GM06990 (cell line): ENCODE results near the gene RPTOR.
A peak's percentile ranks its signal among the peaks of the same experiment; 100 is the strongest.

Source experiments
- DNase-seq: peaks from one replicate; pipeline ENCODE4 v3.0.0-alpha.2; 2011; ENCODE audit not compliant: insufficient read length; ENCODE audit errors: extremely low read depth
- H3K27me3 ChIP-seq: replicated peaks from 2 replicates; pipeline ENCODE4 v1.6.0; 2011; ENCODE audit warnings: low read length; ENCODE audit not compliant: control insufficient read depth, insufficient read depth
- H3K36me3 ChIP-seq: 2 replicates; pipeline ENCODE4 v1.5.1; 2011; ENCODE audit warnings: low read length; ENCODE audit not compliant: control insufficient read depth, insufficient read depth
- H3K4me3 ChIP-seq: replicated peaks from 2 replicates; pipeline ENCODE4 v1.5.1; 2011; ENCODE audit warnings: low read depth, mild to moderate bottlenecking, control low read depth, low read length
- TF ChIP-seq, protein P1 (sequence below): IDR thresholded peaks from 2 replicates; pipeline ENCODE4 v1.5.1; 2011; ENCODE audit warnings: low read length, control low read depth, mild to moderate bottlenecking, inconsistent platforms; ENCODE audit not compliant: insufficient read depth, poor library complexity, severe bottlenecking

Gene RPTOR

DNA sequence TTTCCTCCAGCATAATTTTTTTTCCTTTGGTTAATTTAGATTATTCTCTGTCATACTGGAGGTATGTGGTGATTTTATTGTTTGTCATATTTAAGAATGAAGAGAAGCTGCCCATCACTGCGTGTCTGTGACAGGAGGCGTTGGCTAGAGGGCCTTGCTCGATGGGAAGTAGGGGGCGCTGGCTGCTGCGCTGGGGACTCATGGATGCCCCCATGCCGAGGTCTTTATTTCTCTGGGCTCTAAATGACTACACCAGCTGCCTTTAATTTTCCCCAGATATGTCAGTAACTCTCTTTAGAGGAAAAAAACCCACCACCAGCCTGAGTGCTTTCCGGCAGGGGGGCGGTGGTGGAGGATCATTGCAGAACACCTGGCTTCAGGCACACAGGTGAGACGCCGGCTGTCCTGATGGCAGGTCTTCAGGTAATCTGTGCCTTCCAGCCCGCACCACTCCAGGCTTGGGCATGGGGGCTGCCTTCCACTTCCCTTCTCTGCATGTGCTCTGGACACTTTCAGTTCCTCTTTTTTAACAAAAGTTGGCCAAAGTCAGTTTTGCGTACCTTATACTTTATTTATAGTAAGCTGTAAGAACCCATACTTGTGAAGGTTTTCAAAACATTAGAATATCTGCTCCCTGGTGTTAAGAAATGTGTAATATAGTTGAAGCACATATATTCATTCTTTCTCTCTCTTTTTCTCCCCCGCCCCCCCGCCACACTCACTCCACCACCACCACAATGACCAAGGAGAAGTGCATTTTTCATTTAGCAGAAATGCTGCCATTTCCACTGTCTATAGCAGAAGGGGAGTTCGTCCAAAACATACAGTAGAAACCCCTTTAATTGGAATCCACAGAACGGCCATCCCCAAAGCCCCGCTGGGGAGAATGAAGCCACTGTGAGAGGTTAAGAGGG is 192.7 kb downstream of the RPTOR start:
- peak; percentile 83 for DNase-seq

DNA sequence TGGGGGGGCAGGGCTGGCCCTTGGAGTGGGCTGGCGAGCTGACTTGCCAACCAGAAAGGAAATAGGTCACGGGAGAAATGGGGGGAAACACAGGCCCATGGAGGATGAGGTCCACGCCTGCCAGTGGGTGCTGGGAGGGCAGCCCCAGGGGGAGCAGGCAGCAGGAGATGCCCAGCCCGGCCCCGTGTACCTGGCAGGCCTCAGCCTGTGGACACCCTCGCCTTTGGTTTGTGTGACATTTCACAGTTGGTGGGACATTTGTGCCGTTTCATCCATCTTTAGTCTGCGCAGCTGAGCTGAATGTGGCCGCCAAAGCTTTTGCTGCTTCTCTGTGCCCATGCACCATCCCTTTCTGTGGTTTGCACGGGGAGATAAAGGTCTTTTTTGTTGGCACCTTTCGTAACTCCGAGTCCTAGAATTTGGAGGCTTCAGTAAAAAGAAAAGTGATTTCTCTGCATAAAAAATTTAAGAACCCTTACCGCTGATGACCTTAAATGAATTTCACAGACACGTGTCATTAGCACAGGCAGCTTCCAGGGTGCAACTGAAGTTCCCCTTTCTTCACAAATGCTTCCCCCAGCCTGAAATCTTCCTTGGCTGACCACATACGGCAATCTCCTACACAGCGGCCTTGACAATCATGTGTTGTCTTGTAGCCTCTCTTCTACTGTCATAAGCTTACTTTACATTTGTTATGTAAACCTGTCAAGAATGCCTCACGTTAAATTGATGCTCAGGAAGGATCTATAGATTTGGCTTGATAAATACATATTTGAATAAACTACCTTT is 193.6 kb downstream of the RPTOR start:
- Histone ChIP-seq H3K36me3 (no peaks in the 10 kb centered on the region), H3K4me3 (no peak overlapping the region), H3K27me3 (no peaks in the 10 kb centered on the region)
- DNase-seq = peak; percentile 54
- TF ChIP-seq, protein P1, sequence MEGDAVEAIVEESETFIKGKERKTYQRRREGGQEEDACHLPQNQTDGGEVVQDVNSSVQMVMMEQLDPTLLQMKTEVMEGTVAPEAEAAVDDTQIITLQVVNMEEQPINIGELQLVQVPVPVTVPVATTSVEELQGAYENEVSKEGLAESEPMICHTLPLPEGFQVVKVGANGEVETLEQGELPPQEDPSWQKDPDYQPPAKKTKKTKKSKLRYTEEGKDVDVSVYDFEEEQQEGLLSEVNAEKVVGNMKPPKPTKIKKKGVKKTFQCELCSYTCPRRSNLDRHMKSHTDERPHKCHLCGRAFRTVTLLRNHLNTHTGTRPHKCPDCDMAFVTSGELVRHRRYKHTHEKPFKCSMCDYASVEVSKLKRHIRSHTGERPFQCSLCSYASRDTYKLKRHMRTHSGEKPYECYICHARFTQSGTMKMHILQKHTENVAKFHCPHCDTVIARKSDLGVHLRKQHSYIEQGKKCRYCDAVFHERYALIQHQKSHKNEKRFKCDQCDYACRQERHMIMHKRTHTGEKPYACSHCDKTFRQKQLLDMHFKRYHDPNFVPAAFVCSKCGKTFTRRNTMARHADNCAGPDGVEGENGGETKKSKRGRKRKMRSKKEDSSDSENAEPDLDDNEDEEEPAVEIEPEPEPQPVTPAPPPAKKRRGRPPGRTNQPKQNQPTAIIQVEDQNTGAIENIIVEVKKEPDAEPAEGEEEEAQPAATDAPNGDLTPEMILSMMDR = no peak

More for the DNA sequence above, 192.7 kb downstream of the RPTOR start:
- TF ChIP-seq, protein P1 = peak; percentile 63
- Histone ChIP-seq H3K36me3 (no peaks in the 10 kb centered on the region), H3K4me3 (no peak overlapping the region), H3K27me3 (no peaks in the 10 kb centered on the region)

DNA sequence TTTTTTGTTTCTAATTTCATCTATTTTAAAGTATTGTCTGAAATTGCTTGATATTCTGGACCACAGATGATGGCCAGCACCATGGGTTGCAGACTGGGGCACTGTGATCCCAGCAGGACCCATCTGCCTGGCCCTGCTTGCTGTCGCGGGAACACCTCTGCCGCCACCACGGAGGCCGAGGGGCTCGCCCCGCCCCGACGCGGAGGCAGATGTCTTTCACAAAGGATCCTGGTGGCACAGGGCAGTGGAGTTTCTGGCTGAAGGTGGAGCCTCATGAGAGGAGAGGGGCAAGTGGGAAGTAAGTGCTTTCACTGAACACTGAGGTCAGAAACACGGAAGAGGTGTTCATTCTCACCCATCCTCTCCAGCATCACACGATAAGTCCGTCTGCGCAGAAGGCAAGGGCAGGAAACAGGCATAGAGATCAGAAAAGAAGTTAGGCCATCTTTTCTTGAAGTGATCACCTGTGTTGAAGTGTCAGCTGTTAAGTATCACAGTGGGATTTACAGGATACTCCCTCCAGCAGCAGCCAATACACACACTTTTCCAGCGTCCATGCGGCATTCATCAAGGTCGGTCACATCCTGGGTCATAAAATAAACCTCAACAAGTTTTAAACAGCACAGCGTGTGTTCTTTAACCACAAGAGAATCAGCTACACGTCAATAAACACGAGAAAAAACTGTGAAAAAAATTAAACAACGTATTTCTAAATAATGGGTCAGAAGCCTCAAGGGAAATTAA is 194.5 kb downstream of the RPTOR start:
- no peaks in the 10 kb centered on the region for H3K36me3 ChIP-seq
- TF ChIP-seq, protein P1 = no peak

DNA sequence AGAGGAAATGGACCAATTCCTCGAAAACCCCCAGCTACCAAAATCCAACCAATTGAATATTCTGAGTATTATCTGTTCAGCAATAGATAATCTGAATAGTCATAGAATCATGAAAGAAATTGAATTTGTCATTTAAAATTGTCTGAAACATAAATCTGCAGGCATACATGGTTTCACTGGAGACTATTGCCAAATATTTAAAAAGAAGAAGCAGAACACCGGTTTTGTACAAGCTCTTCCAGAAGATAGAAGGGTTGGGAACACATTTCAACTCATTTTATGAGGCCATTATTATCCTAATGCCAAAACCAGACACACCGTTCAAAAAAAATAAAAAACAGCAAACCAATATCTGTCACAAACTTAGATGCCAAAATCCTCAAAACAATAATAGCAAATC is 195.5 kb downstream of the RPTOR start:
- TF ChIP-seq, protein P1 = no peak
- Histone ChIP-seq H3K27me3 (no peaks in the 10 kb centered on the region), H3K4me3 (no peak overlapping the region), H3K36me3 (no peaks in the 10 kb centered on the region)
- no peak for DNase-seq

More for the DNA sequence above, 194.5 kb downstream of the RPTOR start:
- H3K4me3 ChIP-seq = no peak overlapping the region
- no peaks in the 10 kb centered on the region for H3K27me3 ChIP-seq
- no peak for DNase-seq

DNA sequence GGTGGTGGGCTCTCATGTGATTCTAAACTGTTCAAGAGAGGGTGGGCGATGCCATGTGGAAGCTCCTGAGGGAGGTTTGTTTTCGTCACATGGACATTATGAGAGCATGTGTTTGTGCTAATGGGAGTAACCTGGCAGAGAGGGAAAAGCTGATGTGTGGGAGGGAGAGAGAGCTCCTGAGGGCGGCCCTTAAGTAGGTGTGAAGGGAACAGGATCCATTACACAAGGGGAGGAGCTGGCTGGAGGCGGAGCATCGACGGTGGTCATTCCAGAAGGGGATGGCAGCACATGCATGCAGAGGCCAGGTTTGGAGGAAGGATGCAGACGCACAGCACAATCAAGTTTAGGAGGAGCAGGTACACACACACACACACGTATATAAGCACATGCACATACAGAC is 197.5 kb downstream of the RPTOR start:
- no peaks in the 10 kb centered on the region for H3K27me3 ChIP-seq
- TF ChIP-seq, protein P1 = no peak
- H3K4me3 ChIP-seq = no peak overlapping the region
- no peaks in the 10 kb centered on the region for H3K36me3 ChIP-seq
- DNase-seq = no peak
